Skeletal muscle cell (primary cell): ENCODE results near the gene CAPN8.

Source experiments
- DNase-seq: peaks from one replicate; pipeline ENCODE4 v3.0.0-alpha.2; 2010; ENCODE audit warnings: low read depth
- H3K4me3 ChIP-seq: 2 replicates; pipeline ENCODE4 v1.5.1; 2011; ENCODE audit warnings: low read depth, mild to moderate bottlenecking, control low read depth, low read length, moderate library complexity

The CAPN8 gene

GRCh38 chr1:223665592-223666312, at the start of gene CAPN8:
Gene CAPN8 (minus strand): TSS chr1:223665701. CDS start chr1:223665646, 55 bp downstream.
- H3K4me3 ChIP-seq, result no peak within 1 kb of the TSS
- DNase-seq, result no peak

GRCh38 chr1:223714849-223715603, 49.5 kb upstream of the CAPN8 start:
- H3K4me3 ChIP-seq, result peak overlapping the region; percentile 35
- DNase-seq, result peak; percentile 79

- no peak for DNase-seq
- peak overlapping the region; percentile 89 for H3K4me3 ChIP-seq
Measured at GRCh38 chr1:223714421-223714724, 48.9 kb upstream of the CAPN8 start.

GRCh38 chr1:223713546-223714420, 48.3 kb upstream of the CAPN8 start:
- DNase-seq, result no peak
- H3K4me3 ChIP-seq, result peak overlapping the region; percentile 89

- peak overlapping the region; percentile 89 for H3K4me3 ChIP-seq
- no peak for DNase-seq
Measured at GRCh38 chr1:223712850-223713474, 47.5 kb upstream of the CAPN8 start.

GRCh38 chr1:223712194-223712849, 46.8 kb upstream of the CAPN8 start, which contains the start of gene CAPN2:
Gene CAPN2 (plus strand): TSS chr1:223712539. CDS start chr1:223712641, 102 bp downstream.
- no peak for DNase-seq

GRCh38 chr1:223711747-223712193, 46.3 kb upstream of the CAPN8 start:
- no peak for DNase-seq
- peak overlapping the region; percentile 27 for H3K4me3 ChIP-seq

More at GRCh38 chr1:223712194-223712849, 46.8 kb upstream of the CAPN8 start, which contains the start of gene CAPN2:
- H3K4me3 ChIP-seq, result peak within 1 kb of the TSS; percentile 89

GRCh38 chr1:223711173-223711572, 45.7 kb upstream of the CAPN8 start:
- no peak for DNase-seq
- H3K4me3 ChIP-seq, result no peak overlapping the region

GRCh38 chr1:223710179-223711133, 45.0 kb upstream of the CAPN8 start:
- DNase-seq, result no peak
- no peak overlapping the region for H3K4me3 ChIP-seq

- H3K4me3 ChIP-seq, result no peak overlapping the region
- DNase-seq, result no peak
Measured at GRCh38 chr1:223709598-223709997, 44.1 kb upstream of the CAPN8 start.

GRCh38 chr1:223708651-223709268, 43.3 kb upstream of the CAPN8 start:
- no peak overlapping the region for H3K4me3 ChIP-seq
- no peak for DNase-seq

- H3K4me3 ChIP-seq, result peak overlapping the region; percentile 12
- DNase-seq, result no peak
Measured at GRCh38 chr1:223708001-223708359, 42.5 kb upstream of the CAPN8 start.

GRCh38 chr1:223707256-223708000, 41.9 kb upstream of the CAPN8 start:
- peak overlapping the region; percentile 12 for H3K4me3 ChIP-seq
- DNase-seq, result peak; percentile 96

- DNase-seq, result peak; percentile 94
- peak overlapping the region; percentile 21 for H3K4me3 ChIP-seq
Measured at GRCh38 chr1:223706077-223706973, 40.8 kb upstream of the CAPN8 start.

GRCh38 chr1:223704921-223705878, 39.7 kb upstream of the CAPN8 start:
- DNase-seq, result no peak
- H3K4me3 ChIP-seq, result no peak overlapping the region
